NOMO-1 treated with dmso at 0.1 percent for 144 hours (cell line): ENCODE data around the gene PCSK6.
A peak's percentile ranks its signal among the peaks of the same experiment; 100 is the strongest.
"Not testable (repeated sequence)": the region's sequence is repeated elsewhere in the genome, so short reads cannot be mapped to it uniquely, and the experiment has no call there.

Source experiments
- DNase-seq: peaks from one replicate; lab custom pipeline; 2025; ENCODE audit not compliant: unreplicated experiment; lab: John Stamatoyannopoulos, UW

Gene PCSK6

DNA sequence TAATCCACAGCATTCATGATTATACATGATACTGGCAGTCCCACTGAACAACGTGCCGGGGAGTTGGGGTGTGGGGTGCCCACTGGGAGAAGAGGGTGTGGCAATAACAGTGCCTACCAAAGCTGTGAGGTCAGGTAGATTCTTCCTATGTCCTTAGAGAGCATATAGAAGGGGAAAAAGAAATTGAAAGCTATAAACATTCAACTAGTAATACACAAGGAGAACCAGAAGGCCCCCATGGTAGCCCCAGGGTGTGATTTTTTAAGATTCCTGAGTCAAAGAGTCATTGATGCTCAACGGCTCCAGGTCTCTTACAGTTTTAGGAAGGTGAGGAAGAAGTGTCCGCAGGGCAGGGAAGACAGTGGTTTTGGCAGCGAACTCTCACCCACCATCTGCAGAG is 25.8 kb downstream of the PCSK6 start:
- not testable (repeated sequence) for DNase-seq

DNA sequence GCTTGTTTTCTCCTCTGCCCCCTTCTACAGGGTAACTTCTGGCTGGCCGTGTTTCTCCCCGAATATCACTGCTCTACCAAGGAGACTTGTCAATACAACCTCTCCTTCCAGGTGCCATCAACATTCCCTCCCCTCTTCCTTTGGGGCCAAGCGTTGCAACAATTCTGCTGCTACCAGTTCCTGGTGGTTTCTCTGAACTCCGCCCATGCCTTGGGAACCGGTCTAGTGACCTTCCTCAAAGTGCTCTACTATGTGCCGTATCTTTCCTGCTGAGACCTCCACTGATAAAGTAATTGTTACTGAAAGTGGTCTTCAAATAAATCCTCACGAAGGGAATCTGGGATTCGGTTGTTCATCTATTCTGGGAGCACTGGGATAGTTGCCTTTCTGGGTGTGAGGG is 26.2 kb downstream of the PCSK6 start:
- no peak for DNase-seq

DNA sequence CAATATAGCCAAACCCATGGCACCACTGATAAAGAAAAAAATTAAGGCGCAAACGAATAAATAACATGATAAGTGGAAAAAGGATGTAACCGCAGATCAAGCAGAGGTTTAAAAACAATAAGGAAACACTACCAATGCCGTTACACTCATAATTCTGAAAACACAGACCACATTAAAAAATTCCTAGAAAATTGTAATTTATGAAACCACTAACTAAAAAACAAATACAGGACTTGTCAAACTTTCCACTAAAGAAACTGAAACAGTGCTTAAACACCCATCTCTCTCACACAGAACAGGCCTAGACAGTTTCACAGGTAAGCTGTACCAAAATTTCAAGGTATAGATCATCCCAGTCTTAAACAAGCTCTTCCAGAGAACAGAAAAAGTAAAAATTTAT is 28.4 kb downstream of the PCSK6 start:
- no peak for DNase-seq

DNA sequence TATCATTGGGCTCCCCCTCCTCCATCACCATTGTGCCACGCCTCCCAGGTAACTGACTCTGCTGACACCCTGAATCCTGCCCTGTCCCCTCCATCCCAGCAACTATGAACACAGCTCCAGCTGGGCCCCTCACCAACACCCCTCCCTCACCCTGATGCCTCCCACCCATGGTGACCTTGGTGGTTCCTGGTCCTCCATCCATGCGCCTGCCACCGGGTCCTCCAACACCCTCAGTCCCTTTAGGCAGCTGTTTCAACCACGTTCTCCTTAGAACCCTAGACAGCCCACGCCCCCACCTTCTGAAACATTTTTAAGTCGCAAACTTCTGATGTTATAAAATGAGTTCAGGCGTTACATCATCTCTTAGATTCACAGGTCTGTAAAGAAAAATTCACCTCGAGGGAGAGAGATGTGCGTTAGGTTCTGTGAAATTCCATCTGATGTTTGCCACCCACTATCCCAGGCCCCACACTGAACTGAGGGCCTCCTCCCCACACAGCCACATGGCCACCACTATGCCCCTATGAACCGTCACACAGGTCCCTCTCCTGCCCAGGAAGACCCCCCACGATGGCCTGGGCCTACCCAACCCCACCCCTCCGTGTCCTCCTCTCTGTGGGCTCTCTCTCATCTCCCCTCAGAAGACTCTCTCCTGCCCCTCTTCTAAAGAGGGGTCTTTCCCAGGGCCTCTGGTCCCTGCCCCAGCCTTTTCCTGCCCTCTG is 29.8 kb downstream of the PCSK6 start:
- no peak for DNase-seq

DNA sequence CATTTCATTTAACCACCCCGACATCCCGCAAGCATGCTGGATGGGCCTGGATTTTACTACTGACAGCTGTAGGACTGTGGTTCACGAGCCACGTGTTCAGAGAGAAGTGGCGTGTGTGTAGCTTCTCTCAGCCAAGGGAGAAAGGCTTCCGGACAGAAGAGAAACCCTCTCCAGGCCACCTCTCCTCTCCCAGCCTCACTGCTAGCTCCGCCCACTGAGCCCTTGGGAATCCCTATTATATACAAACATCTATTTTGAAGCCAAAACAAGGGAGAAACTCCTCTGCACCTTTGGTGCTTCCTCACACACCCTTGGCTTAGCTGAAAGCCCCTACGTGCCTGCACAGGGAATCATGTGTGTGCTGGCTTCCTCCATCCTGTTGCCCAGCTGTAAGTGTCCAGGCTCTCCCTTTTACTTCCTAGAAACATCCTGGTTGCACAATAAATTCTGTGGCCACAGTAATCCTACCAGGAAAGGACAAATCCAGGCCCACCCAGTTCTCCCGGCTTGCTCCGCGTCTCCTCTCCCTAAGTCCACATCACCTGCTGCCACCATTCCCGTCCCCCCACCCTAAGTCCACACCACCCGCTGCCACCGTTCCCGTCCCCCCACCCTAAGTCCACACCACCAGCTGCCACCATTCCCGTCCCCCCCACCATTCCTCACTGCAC is 30.5 kb downstream of the PCSK6 start:
- DNase-seq: no peak

DNA sequence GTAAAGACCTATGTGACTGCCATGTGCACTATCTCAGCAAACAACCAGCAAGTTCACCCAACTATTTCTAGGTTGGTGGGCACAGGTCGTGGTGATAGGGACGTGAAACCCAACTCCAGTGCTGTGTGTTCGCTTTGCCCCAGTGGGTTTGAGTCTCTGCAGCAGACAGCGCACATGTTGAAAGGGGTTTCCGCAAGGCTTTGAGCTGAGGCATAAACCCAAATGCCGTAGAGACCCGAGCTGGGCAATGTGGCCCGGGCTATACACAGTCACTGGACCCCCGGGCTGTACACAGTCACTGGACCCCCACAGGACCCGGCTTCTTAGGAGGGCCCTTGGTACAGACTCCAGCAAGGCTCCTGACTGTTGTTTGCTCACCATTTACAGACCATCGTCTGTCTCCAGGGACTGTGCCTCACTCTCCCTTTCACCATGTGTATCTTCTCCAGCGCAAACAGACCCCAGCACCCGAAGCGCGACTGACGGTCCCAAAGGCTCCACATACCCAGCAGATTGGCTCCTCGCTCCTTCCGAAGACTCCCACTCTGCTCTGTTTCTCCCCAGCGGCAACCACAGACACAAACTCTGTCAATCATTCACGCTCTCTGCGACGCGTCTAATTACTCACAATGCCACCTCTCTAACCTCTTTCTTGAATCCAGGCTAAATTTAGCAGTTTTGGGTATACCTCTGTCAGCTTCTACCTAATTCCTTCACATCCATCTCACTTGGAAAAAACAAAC is 31.2 kb downstream of the PCSK6 start:
- no peak for DNase-seq

DNA sequence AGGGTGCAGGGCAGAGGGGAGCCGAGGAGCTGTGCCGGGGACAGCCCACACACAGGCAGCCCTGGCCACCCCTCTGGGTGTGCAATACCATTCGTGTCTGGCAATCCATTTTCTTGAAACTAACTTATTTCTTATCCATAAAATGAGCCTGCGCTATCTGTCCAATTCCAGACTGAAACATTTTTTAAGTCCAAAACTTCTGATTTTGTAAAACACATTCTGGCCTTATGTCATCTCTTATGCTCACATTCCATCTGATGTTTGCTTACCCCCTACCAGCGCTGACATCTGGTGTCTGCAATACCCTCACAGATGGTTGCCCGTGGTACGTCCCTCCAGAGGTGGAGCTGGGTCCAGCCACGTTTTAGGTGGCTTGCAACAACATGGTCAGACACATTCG is 31.8 kb downstream of the PCSK6 start:
- DNase-seq: no peak

DNA sequence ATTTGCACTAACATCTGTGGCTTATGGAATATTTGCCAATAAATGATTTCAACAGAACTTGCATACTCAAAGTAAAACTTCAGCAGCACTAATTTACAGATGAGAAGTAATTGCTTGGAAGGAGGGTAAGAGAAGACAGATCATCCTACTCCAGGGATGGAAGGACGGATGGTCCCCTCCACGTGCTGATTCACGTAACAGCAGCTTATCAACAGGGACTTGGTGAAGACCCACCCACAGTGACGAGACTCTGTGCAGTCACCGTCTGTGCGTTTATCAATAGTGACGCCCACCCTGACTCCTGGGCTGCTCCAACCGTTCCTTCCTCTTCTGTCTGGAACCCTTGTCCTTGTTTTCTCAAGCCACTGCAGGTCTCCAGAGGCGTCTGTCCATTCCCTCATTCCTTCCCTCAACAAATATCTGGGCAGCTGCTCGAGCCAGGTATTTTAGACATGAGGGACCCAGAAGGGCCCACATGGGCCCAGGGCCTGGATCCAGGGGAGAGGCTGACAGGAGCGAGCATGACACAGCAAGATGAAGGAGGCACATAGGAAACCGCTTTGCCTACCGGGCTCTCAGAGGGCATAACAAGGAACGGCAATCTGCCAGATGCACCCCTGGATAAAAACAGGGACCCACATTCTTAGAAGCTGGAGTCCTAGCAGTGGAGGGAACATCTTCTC is 33.3 kb downstream of the PCSK6 start:
- DNase-seq: no peak

DNA sequence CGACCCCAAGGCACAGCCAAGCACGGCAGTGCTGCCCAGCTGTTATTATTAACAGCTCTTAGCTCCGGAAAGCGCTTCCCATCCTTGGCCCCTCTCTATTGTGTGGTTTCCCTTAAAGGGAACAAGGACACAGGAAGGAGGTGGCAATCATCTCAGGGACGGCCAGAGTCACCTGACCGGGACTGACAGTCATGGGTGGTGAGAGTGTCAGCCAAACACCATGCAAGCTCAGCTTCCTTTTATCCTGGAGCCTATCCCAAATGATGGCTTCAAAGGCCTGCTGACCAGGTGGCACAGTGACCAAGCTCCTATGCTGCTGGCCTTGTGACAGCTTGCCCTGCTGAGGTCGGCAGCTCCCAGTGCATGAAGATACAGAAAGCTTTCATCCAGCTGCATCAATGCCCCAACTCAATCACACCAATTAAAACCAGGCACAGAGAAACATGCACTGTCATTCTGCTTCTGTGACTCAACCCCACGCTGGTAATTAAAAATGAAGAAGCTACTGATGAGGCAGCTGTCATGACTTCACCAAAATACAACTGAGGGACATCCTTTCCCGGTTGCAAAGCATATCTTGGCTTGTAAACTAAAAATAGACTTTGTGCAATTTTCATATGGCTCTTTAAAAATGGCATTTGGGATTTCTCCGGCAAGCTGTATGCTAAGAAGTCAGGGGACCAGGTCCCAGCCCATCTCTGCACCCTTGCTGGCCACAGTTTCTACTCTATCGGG is 34.0 kb downstream of the PCSK6 start:
- peak; percentile 67 for DNase-seq

DNA sequence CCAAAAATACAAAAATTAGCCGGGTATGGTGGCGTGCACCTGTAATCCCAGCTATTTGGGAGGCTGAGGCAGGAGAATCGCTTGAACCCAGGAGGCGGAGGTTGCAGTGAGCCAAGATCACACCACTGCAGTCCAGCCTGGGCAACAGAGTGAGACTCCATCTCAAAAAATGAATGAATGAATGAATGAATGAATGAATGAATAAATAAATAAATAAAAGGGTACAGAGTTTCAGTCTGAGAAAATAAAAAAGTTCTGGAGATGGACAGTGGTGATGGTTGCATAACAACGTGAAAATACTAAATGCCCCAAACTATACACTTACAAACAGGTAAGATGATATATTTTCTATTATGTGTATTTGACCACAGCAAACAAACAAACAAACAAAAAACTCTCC is 34.7 kb downstream of the PCSK6 start:
- DNase-seq: not testable (repeated sequence)

DNA sequence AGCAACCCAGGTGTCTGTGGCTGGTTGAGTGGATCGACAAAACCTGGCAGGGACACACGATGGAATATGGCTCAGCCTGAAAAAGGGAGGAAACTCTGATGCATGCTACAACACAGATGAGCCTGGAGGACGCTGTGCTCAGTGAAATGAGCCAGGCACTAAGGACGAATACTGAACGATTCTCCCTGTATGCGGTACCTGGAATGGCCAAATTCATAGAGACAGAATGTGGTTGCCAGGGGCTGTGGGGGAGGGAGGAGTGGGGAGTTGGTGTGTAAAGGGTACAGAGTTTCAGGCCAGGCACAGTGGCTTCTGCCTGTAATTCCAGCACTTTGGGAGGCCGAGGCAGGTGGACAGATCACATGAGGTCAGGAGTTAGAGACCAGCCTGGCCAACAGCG is 35.1 kb downstream of the PCSK6 start:
- DNase-seq: no peak

DNA sequence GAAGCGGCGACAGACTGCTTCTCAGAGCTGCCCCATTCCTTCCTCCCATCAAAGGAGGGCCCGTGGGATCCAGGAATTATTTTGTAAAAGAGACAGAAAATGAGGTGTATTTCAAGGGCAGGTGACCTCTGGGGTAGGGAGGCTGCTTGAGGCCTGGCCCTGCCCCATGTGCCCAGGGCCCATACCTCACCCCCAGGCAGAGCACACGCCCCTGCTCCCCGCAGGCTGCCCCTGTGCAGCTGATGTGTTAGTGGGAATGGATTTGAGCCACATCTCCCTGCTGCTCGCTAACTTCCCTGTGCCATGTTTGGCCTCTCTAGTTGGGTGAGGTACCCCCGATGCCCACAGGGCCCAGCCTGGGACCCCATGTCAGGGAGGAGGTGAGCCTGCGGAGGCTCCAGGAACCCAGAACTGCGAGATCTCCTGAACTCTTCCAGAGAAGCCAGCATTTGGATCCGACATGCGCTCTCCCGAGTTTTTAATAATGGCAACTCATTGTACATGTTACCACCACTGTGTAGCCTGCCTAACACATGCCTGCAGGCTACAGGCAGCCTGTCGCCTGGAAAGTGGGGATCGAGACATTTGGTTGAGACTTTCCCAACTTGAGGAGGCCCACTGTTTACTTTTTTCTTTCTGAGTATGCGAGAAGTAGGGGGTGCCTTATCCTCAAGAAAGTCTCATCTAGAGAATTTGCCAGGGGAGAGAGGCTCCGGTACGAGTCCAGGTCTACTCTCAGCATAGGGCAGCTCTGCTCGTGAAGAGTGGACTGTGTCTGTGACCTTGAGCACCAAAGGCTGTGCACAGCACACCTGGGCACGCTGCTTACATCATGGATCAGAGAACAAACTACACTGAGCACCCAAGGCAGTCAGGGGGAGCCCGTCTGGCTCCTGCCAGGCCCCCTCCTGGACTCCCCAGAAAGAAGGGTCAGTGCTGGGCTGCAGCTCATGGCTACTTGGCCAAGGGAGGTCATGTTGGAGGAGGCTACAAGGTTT is 36.1 kb downstream of the PCSK6 start:
- DNase-seq: no peak

DNA sequence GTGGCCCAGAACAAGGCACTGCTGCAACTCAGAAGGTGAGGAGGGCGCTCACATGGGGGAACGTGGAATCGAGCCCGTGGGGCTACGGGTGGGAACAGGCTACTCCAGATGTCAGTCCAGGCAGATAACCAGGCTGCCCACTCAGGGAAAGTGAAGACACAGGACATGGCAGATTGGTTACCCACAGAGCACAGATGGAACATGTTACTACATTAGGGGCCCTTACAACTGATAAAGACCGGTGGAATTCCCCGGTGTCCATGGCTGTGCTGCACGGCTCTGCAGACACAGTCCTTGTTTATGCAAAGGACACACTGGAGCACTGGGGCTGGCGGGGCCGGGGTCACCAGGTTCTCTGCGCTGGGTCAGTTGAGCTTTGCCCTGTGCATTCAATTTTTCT is 36.9 kb downstream of the PCSK6 start:
- DNase-seq: no peak

DNA sequence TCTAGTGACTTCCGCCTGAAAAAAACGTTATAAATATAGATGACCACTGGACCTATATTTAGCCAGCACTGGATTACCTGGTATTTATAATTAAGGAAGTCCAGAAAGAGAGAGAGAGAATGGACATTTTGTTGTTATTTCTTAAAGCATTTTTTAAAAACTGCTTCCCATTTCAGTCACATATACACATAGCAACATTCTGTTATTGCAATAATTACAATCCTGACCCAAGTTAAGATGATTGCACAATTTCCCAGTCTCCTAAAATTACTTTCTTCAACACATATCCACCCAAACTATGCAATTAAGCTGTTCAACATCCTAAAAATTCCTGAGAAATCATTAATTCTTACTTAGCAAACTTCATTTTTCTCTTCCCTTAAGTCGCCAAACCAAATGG is 37.7 kb downstream of the PCSK6 start:
- DNase-seq: no peak

DNA sequence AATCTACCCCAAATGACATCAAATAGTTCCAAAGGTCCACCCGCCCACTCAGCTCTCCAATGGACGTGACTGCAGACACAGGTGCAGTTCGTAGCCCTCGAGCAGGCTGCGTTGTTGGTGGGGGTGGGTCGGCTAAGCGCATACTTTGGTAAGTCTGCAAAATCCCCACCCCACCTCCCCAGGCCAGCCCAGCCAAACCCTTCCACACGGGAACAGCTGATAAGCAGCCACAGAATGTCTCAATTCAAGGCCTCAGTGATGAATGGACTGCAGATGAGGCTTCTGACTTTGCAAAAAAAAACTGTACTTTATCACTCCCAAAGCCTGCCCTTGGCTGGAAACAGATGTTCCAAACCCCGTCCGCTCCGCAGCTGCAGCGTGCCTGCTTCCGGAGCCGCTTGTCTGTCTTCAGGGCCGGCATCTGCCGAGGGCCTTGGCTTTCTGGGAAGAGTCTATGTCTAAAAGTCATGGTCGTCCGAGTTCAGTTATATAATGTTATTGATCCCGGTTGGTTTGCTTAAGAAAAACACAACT is 38.2 kb downstream of the PCSK6 start:
- no peak for DNase-seq

DNA sequence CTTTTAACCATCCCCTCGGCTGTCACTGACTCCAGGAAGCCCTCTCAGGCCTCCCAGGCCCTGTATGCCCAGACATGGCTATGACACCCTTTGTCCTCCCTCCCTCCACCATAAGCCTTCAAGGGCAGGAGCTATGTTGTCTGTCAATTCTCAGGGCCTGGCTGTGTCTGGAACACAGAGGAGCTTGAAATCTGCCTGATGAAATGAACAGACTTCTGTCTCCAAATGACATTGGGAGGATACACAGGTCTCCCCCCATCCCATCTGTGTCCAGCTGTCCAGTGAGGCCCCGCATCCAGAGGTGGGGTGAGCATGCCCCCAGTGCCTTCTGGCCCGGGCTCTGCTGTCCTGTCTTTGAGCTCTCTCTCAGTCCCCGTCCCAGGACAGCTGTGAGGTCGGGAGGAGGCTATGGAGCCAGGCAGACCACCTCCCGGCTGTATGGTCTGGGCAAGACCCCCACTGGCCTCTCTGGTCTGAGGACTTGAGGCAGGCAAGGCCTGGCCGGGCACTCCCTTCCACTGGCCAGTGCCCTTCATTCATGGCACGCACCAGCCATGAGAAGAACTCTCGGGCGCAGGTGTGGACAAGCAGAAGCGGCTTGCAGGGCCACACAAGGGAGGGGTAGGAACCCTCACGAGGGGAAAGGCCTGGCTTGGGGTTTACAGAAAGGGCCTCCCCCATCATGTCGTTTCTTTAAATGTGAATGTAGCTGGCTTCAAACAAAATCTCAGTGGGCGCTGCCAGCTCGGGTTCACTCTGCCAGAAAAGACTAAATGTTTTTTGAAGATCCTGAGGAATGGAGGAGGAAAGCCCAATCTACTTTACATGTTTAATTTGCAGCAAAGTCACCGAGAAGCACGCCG is 38.9 kb downstream of the PCSK6 start:
- no peak for DNase-seq

DNA sequence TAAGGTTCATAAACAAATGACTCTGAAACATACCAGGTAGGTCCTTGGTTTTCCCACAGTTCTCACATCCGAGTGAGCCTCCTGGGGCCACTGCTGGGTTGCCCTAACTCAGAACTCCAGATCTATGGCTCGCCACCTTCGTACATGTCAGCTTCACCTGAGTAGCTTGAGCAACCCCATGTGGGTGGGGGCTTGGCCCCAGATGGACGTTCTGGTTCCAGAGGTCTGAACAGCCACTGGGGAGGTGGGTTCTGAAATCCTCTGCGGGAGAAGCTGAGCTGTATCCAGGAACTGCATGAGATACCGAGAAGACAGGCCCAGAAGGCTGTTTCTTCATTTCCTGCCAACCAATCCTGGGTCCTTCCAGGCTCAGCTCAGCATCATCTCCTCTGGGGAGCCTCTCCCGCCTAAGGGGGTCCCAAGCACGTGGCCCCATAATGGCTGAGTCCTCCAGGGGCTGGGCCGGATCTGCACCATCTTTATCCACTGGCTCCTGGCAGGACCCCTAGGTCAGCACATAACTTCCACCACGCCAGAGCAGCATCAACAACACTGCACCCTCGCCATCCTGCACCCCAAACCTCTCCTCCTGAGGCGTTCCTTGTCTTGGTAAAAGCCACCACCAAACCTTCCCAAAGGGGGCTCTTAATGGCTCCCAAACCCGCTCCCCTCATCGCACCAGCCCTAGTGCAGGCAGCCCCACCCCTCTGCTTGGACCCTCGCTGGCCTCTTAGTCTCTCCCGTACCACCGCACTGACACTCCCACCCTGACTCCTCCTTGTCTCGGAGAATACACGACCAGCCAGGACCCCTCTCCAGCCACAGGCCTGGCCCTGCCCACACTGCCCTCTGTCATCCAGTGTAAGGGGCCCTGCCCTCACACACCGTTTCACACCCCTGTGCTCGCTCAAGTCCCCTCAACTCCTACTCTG is 39.8 kb downstream of the PCSK6 start:
- no peak for DNase-seq
